HepG2 (cell line): ENCODE measurements around the gene NUP62. TPM values are rescaled to one million over a fixed set of nuclear protein-coding genes. Genes with fewer than 3 reads are reported as not detected.

Experiments
- ARHGAP35 ChIP-seq: sonication (generic); formaldehyde crosslinking; IDR thresholded peaks from 2 replicates; pipeline ENCODE4 v1.9.0; 2022; ENCODE audit warnings: mild to moderate bottlenecking, inconsistent platforms, moderate library complexity, missing genetic modification reagents, borderline replicate concordance
- ATF7-NPFF ChIP-seq: sonication (generic); formaldehyde crosslinking; IDR thresholded peaks from 2 replicates; pipeline ENCODE4 v1.8.1; 2023; ENCODE audit warnings: mild to moderate bottlenecking, low read depth, missing genetic modification reagents, moderate library complexity
- ATRX ChIP-seq: sonication (generic); formaldehyde crosslinking; IDR thresholded peaks from 2 replicates; pipeline ENCODE4 v1.4.0; 2020; ENCODE audit warnings: missing genetic modification reagents, borderline replicate concordance
- CHD2 ChIP-seq: IDR thresholded peaks from 2 replicates; pipeline ENCODE4 v1.6.1; 2011; ENCODE audit warnings: low read depth, low read length, improper control_type of control experiment
- HDAC2 ChIP-seq: sonication (generic); formaldehyde crosslinking; IDR thresholded peaks from 2 replicates; pipeline ENCODE4 v1.4.0; 2020; ENCODE audit warnings: missing genetic modification reagents
- HOXA5 ChIP-seq: sonication (generic); formaldehyde crosslinking; IDR thresholded peaks from 2 replicates; pipeline ENCODE4 v1.4.0; 2020; ENCODE audit warnings: missing genetic modification reagents
- MTF2 ChIP-seq: sonication (generic); formaldehyde crosslinking; IDR thresholded peaks from 2 replicates; pipeline ENCODE4 v1.5.0; 2020; ENCODE audit warnings: missing genetic modification reagents, borderline replicate concordance
- MXD4 ChIP-seq: IDR thresholded peaks from 2 replicates; pipeline ENCODE4 v1.6.1; 2016; ENCODE audit warnings: mild to moderate bottlenecking, missing biosample characterization, missing genetic modification reagents
- NCOA2 ChIP-seq: sonication (generic); formaldehyde crosslinking; IDR thresholded peaks from 2 replicates; pipeline ENCODE4 v1.8.0; 2022; ENCODE audit warnings: inconsistent platforms
- NFE2L2 ChIP-seq: fragments of 150-350 bp; IDR thresholded peaks from 2 replicates; pipeline ENCODE4 v1.6.1; 2014; ENCODE audit warnings: low read length
- ONECUT2 ChIP-seq: sonication (generic); formaldehyde crosslinking; IDR thresholded peaks from 2 replicates; pipeline ENCODE4 v1.4.0; 2020; ENCODE audit warnings: missing genetic modification reagents
- POLR2A ChIP-seq, 2 experiments: IDR thresholded peaks; 2 replicates each; pipeline ENCODE4 v1.6.1; 2011; ENCODE audit warnings: low read depth in 2 of 2, low read length in 2 of 2, mild to moderate bottlenecking in 1 of 2, moderate library complexity in 1 of 2; ENCODE audit not compliant: insufficient read depth in 1 of 2
- POLR2AphosphoS5 ChIP-seq: IDR thresholded peaks from 2 replicates; pipeline ENCODE4 v1.6.1; 2012; ENCODE audit warnings: low read depth, low read length
- SRSF4 ChIP-seq: fragments of 200-400 bp; formaldehyde crosslinking; IDR thresholded peaks from one replicate; pipeline ENCODE4 v1.6.1; 2018; ENCODE audit warnings: mild to moderate bottlenecking, low read depth, low read length, moderate library complexity; ENCODE audit not compliant: poor library complexity, severe bottlenecking
- XBP1 ChIP-seq: sonication (generic); formaldehyde crosslinking; IDR thresholded peaks from 2 replicates; pipeline ENCODE4 v1.5.0; 2020; ENCODE audit warnings: missing genetic modification reagents
- YEATS4 ChIP-seq: sonication (generic); formaldehyde crosslinking; IDR thresholded peaks from 2 replicates; pipeline ENCODE4 v1.4.0; 2020; ENCODE audit warnings: missing genetic modification reagents, borderline replicate concordance
- ZNF326 ChIP-seq: sonication (generic); formaldehyde crosslinking; IDR thresholded peaks from 2 replicates; pipeline ENCODE4 v1.4.0; 2020; ENCODE audit warnings: missing genetic modification reagents, borderline replicate concordance
- ZNF354B ChIP-seq: sonication (generic); formaldehyde crosslinking; IDR thresholded peaks from 2 replicates; pipeline ENCODE4 v1.8.0; 2022; ENCODE audit warnings: mild to moderate bottlenecking, missing genetic modification reagents
- ZNF547 ChIP-seq: sonication (generic); formaldehyde crosslinking; IDR thresholded peaks from 2 replicates; pipeline ENCODE4 v1.5.1; 2020; ENCODE audit warnings: mild to moderate bottlenecking, missing genetic modification reagents
- ZNF562 ChIP-seq: sonication (generic); formaldehyde crosslinking; IDR thresholded peaks from 2 replicates; pipeline ENCODE4 v1.8.0; 2022; ENCODE audit warnings: missing genetic modification reagents, borderline replicate concordance
- ZNF672 ChIP-seq: sonication (generic); formaldehyde crosslinking; IDR thresholded peaks from 2 replicates; pipeline ENCODE4 v1.8.1; 2022; ENCODE audit warnings: missing genetic modification reagents
- polyA plus RNA-seq, 8 experiments: library from polyadenylated mRNA; depleted of rRNA in 3 of 8; stranded (reverse) in 7 of 8; unstranded in 1 of 8; fragments of >200 nt; fragmentation: Illumina TruSeq in 4 of 8; extraction: Trizol in 4 of 8; gene quantifications; 2 replicates each; pipeline versions ENCODE4 v1.2.1 to v1.2.3, GENCODE V29; 2011 to 2016; ENCODE audit warnings: low read depth in 4 of 8, missing spikeins in 1 of 8, mixed read lengths in 1 of 8; ENCODE audit not compliant: insufficient read depth in 1 of 8
- total RNA-seq, 5 experiments: library from RNA; depleted of rRNA; stranded (reverse); fragments of >200 nt; fragmentation: Illumina TruSeq; extraction: Trizol; gene quantifications; 2 replicates each; pipeline ENCODE4 v1.2.3, GENCODE V29; 2016; ENCODE audit warnings: low read depth in 1 of 5
- TF ChIP-seq, protein P1 (sequence below): sonication (generic); formaldehyde crosslinking; IDR thresholded peaks from 2 replicates; pipeline ENCODE4 v1.4.0; 2020; ENCODE audit warnings: missing genetic modification reagents, borderline replicate concordance
- TF ChIP-seq, protein P2 (sequence below): sonication (generic); formaldehyde crosslinking; IDR thresholded peaks from 2 replicates; pipeline ENCODE4 v1.5.0; 2020; ENCODE audit warnings: mild to moderate bottlenecking, missing genetic modification reagents
- TF ChIP-seq, protein P3 (sequence below): sonication (generic); formaldehyde crosslinking; IDR thresholded peaks from 2 replicates; pipeline ENCODE4 v1.4.0; 2020; ENCODE audit warnings: low read depth, missing genetic modification reagents

Gene NUP62
- total and polyA plus RNA-seq, 2 of the 13 experiments (the other 11 are each of a cell fraction or from before 2014, with no cell fraction given) = 16.5 to 41.5 TPM

DNA sequence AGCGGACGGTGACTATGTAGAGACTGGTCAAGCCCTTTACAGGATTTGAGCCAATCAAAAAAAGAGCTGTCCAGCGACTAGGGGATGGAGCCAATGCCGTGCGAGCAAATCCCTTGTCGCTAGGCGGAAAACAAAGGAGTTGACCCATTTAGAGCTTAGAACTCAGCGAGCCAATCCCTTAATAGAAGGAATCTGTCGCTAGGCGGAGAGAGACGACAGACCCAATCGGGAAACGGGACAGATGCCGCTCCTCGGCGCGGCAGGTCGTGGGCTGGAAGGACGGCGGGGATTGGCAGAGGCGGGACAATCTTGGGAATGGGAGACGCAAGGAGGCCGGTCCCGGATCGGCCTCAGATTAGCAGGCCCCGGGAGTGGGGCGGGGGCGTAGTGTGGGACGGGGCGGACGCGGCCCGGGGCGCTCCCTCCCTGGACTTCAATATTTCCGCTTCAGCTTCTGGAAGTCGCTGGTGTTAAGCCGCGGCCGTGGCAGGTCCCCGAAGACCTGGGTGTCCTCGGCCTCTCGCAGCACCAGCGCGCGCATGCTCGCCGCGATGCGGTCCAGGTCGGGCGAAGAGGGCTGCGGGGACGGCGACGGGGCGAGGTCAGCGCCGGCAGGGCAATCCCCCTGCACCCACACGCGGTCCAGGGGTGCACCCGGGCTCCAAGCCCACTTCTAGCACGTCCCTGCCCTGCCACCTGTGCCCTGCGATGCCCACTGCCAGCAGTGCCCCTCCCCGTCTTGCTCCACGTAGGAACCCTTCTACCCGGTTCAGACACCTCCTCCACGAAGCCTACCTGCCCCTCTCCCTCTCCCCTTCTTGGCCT is 59.6 kb downstream of the NUP62 start (continued):
- TF ChIP-seq NFE2L2 = no peak
- TF ChIP-seq XBP1 = no peak
- no peak for TF ChIP-seq ZNF547 (CRISPR knock-in tag)
- TF ChIP-seq HOXA5 = 0 out of 2 replicates have a peak, but pooled peaks have one; percentile 73
- TF ChIP-seq, protein P1, sequence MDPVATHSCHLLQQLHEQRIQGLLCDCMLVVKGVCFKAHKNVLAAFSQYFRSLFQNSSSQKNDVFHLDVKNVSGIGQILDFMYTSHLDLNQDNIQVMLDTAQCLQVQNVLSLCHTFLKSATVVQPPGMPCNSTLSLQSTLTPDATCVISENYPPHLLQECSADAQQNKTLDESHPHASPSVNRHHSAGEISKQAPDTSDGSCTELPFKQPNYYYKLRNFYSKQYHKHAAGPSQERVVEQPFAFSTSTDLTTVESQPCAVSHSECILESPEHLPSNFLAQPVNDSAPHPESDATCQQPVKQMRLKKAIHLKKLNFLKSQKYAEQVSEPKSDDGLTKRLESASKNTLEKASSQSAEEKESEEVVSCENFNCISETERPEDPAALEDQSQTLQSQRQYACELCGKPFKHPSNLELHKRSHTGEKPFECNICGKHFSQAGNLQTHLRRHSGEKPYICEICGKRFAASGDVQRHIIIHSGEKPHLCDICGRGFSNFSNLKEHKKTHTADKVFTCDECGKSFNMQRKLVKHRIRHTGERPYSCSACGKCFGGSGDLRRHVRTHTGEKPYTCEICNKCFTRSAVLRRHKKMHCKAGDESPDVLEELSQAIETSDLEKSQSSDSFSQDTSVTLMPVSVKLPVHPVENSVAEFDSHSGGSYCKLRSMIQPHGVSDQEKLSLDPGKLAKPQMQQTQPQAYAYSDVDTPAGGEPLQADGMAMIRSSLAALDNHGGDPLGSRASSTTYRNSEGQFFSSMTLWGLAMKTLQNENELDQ (CRISPR knock-in tag) = no peak
- TF ChIP-seq MTF2 (CRISPR knock-in tag) = peak; percentile 38; the same call in 1 of the 2 replicates
- TF ChIP-seq ZNF354B (CRISPR knock-in tag) = no peak
- TF ChIP-seq POLR2A (IDR thresholded peaks at IDR 0.05; ENCODE audit: insufficient read depth in 1 of 2, low read depth in 2 of 2, low read length in 2 of 2) = peak; percentile 13 to 63; a peak in 2 of 4 replicates
- TF ChIP-seq, protein P2, sequence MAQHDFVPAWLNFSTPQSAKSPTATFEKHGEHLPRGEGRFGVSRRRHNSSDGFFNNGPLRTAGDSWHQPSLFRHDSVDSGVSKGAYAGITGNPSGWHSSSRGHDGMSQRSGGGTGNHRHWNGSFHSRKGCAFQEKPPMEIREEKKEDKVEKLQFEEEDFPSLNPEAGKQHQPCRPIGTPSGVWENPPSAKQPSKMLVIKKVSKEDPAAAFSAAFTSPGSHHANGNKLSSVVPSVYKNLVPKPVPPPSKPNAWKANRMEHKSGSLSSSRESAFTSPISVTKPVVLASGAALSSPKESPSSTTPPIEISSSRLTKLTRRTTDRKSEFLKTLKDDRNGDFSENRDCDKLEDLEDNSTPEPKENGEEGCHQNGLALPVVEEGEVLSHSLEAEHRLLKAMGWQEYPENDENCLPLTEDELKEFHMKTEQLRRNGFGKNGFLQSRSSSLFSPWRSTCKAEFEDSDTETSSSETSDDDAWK = no peak
- TF ChIP-seq SRSF4 = no peak
- TF ChIP-seq ZNF562 (CRISPR knock-in tag) = no peak
- TF ChIP-seq ZNF672 = no peak
- no peak for TF ChIP-seq NCOA2 (CRISPR knock-in tag)
- TF ChIP-seq ZNF326 (CRISPR knock-in tag) = 0 out of 2 replicates have a peak, but pooled peaks have one; percentile 21
- peak; percentile 42; the same call in 1 of the 2 replicates for TF ChIP-seq HDAC2
- TF ChIP-seq ONECUT2 (CRISPR knock-in tag) = no peak
- no peak for TF ChIP-seq ATF7-NPFF (CRISPR knock-in tag)
- no peak for TF ChIP-seq ATRX (CRISPR knock-in tag)
- no peak; the same call in none of the 2 replicates for TF ChIP-seq ARHGAP35
- TF ChIP-seq, protein P3, sequence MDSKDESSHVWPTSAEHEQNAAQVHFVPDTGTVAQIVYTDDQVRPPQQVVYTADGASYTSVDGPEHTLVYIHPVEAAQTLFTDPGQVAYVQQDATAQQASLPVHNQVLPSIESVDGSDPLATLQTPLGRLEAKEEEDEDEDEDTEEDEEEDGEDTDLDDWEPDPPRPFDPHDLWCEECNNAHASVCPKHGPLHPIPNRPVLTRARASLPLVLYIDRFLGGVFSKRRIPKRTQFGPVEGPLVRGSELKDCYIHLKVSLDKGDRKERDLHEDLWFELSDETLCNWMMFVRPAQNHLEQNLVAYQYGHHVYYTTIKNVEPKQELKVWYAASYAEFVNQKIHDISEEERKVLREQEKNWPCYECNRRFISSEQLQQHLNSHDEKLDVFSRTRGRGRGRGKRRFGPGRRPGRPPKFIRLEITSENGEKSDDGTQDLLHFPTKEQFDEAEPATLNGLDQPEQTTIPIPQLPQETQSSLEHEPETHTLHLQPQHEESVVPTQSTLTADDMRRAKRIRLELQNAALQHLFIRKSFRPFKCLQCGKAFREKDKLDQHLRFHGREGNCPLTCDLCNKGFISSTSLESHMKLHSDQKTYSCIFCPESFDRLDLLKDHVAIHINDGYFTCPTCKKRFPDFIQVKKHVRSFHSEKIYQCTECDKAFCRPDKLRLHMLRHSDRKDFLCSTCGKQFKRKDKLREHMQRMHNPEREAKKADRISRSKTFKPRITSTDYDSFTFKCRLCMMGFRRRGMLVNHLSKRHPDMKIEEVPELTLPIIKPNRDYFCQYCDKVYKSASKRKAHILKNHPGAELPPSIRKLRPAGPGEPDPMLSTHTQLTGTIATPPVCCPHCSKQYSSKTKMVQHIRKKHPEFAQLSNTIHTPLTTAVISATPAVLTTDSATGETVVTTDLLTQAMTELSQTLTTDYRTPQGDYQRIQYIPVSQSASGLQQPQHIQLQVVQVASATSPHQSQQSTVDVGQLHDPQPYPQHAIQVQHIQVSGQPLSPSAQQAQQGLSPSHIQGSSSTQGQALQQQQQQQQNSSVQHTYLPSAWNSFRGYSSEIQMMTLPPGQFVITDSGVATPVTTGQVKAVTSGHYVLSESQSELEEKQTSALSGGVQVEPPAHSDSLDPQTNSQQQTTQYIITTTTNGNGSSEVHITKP (CRISPR knock-in tag) = no peak
- TF ChIP-seq MXD4 = peak; percentile 36
- TF ChIP-seq YEATS4 = peak; percentile 62; the same call in 1 of the 2 replicates
- TF ChIP-seq CHD2 = no peak
- peak; percentile 61 for TF ChIP-seq POLR2AphosphoS5
